ENCODE results near the gene BTBD19. TPM values are rescaled to one million over a fixed set of nuclear protein-coding genes. Genes with fewer than 3 reads are reported as not detected.

BTBD19 gene
- total and polyA plus RNA-seq, 9 of the 15 experiments (the other 6 are each of a cell fraction or from before 2014, with no cell fraction given): 0.22 to 2.0 (median 0.95) TPM

DNA sequence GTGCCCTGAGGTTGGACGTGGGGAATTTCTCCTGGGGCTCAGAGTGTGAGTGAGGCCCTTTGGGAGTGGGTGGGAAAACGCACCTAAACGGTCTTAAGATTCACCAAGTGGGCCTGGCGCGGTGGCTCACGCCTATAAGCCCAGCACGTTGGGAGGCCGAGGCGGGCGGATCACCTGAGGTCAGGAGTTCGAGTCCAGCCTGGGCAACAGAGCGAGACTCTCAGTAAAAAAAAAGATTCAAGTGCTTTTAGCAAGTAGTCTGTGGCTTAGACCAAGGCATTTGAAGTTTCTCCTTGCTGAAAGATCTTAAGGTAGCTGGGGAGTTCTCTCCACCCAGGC is 31.6 kb upstream of the BTBD19 start:
- 0% methylated on average over 12 of the region's 12 CpGs for WGBS (ENCODE audit: insufficient coverage, low coverage, missing lambda C conversion rate)
- Histone ChIP-seq H3K4me3 (peak overlapping the region; percentile 75), H3K27me3 (ENCODE audit: control insufficient read depth in 2 of 2, insufficient read depth in 2 of 2, low read length in 2 of 2) (no peaks in the 10 kb centered on the region), H3K36me3 (ENCODE audit: control insufficient read depth, insufficient read depth, low read length) (peaks cover 60% of the 10 kb centered on the region), H3K9me3 (replicated peaks; ENCODE audit: control insufficient read depth, insufficient read depth, low read depth, low read length) (no peaks in the 10 kb centered on the region), H3K9me1 (ENCODE audit: control insufficient read depth, insufficient read depth, low read length) (peaks cover 10% of the 10 kb centered on the region), H4K20me1 (replicated peaks; ENCODE audit: control insufficient read depth, insufficient read depth, low read length) (peaks cover 31% of the 10 kb centered on the region), H2AFZ (ENCODE audit: low read depth, low read length) (no peak overlapping the region), H3K4me2 (ENCODE audit: insufficient read depth, low read length) (peak overlapping the region; percentile 93), H3K79me2 (ENCODE audit: control insufficient read depth, insufficient read depth, low read length) (peaks cover 54% of the 10 kb centered on the region), H3K4me1 (replicated peaks in 1 of 2; ENCODE audit: control insufficient read depth in 2 of 2, insufficient read depth in 2 of 2, low read length in 2 of 2) (peaks cover 13 to 22% of the 10 kb centered on the region in 2 experiments), H3K9ac (ENCODE audit: insufficient read depth in 1 of 2, low read depth in 2 of 2, low read length in 2 of 2) (peak overlapping the region; percentile 99), H3K27ac (ENCODE audit: extremely low read depth, low read depth, low read length) (peak overlapping the region; percentile 98)
- intact Hi-C loops (cut with micrococcal nuclease): loop anchor here (5.0 kb wide), 1 partner anchor 41 kb away; no protein-coding TSS in a partner anchor
- CTCF ChIA-PET (ENCODE audit: low intra/inter-chr PET ratio): no interaction called here
- in situ Hi-C loops (cut with MboI): no loop called here
- POLR2A ChIA-PET: interaction anchor here (0.6 to 11.6 kb wide), 17 partner anchors 10 to 1530 kb away, joined by 3 to 253 read pairs (median 25); partner anchors contain the start of genes BEST4, BTBD19, DYNLT4 and RNU5D-1
- no TSS peak for BruUV-seq (replicated peaks)
- ATAC-seq (no peak), DNase-seq (ENCODE audit: extremely low read depth in 1 of 4, low spot score in 3 of 4) (no peak), FAIRE-seq (no peak)
- TF ChIP-seq THAP12 (CRISPR knock-in tag; IDR thresholded peaks at IDR 0.05) (0 out of 2 replicates have a peak, but pooled peaks have one; percentile 14), ZSCAN29 (IDR thresholded peaks at IDR 0.05) (no peak), SP2 (IDR thresholded peaks at IDR 0.05; ENCODE audit: extremely low read depth, low read depth, low read length, poor library complexity, severe bottlenecking) (no peak), RBFOX2 (IDR thresholded peaks at IDR 0.05; ENCODE audit: low read depth, low read length) (peak; percentile 45), ZNF121 (CRISPR knock-in tag; conservative IDR thresholded peaks at IDR 0.05) (peak; percentile 90), CREB3L1 (IDR thresholded peaks at IDR 0.05; ENCODE audit: borderline replicate concordance, low read depth) (0 out of 2 replicates have a peak, but pooled peaks have one; percentile 4), TFAP4 (CRISPR knock-in tag; IDR thresholded peaks at IDR 0.05; ENCODE audit: borderline replicate concordance) (no peak), CREB1 (IDR thresholded peaks at IDR 0.05) (0 out of 2 replicates have a peak, but pooled peaks have one; percentile 13), CREB1 (CRISPR knock-in tag; IDR thresholded peaks at IDR 0.05) (no peak; the same call in 1 of the 2 replicates), PML (IDR thresholded peaks at IDR 0.05; ENCODE audit: low read length) (0 out of 2 replicates have a peak, but pooled peaks have one; percentile 14), YBX1 (IDR thresholded peaks at IDR 0.05) (no peak), KDM1A (IDR thresholded peaks at IDR 0.05) (no peak)
- TF ChIP-seq, protein P1, sequence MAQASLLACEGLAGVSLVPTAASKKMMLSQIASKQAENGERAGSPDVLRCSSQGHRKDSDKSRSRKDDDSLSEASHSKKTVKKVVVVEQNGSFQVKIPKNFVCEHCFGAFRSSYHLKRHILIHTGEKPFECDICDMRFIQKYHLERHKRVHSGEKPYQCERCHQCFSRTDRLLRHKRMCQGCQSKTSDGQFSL (CRISPR knock-in tag; IDR thresholded peaks at IDR 0.05): no peak
- TF ChIP-seq, protein P1 (tag; IDR thresholded peaks at IDR 0.05): 0 out of 4 replicates have a peak, but pooled peaks of 1 of the 2 experiments have one; percentile 40
- TF ChIP-seq, protein P2, sequence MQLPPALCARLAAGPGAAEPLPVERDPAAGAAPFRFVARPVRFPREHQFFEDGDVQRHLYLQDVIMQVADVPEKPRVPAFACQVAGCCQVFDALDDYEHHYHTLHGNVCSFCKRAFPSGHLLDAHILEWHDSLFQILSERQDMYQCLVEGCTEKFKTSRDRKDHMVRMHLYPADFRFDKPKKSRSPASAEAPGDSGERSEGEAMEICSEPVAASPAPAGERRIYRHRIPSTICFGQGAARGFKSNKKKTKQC (CRISPR knock-in tag; IDR thresholded peaks at IDR 0.05): 0 out of 2 replicates have a peak, but pooled peaks have one; percentile 43

All from K562 (cell line).